ENCODE measurements around the gene LRRC73.

DNA sequence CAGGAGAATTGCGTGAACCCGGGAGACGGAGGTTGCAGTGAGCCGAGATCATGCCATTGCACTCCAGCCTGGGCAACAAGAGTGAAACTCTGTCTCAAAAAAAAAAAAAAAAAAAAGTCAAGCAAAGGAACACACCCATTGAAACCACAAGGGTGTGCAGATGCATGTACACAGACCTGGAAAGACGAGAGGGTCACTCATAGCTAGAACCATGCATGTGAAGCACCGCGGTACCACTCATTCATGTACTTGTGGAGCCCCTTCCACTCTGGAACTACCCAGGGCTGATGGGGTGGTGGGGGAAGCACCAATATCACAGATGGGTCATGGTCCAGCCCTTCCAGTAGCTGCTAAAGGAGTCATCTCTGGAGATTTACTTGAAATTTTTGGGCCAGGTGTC, 40.2 kb downstream of the LRRC73 start:
- TF ChIP-seq, protein P1, sequence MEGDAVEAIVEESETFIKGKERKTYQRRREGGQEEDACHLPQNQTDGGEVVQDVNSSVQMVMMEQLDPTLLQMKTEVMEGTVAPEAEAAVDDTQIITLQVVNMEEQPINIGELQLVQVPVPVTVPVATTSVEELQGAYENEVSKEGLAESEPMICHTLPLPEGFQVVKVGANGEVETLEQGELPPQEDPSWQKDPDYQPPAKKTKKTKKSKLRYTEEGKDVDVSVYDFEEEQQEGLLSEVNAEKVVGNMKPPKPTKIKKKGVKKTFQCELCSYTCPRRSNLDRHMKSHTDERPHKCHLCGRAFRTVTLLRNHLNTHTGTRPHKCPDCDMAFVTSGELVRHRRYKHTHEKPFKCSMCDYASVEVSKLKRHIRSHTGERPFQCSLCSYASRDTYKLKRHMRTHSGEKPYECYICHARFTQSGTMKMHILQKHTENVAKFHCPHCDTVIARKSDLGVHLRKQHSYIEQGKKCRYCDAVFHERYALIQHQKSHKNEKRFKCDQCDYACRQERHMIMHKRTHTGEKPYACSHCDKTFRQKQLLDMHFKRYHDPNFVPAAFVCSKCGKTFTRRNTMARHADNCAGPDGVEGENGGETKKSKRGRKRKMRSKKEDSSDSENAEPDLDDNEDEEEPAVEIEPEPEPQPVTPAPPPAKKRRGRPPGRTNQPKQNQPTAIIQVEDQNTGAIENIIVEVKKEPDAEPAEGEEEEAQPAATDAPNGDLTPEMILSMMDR (IDR thresholded peaks at IDR 0.05), result no peak
- TF ChIP-seq POLR2A (IDR thresholded peaks at IDR 0.05) (no peak), POLR2AphosphoS5 (IDR thresholded peaks at IDR 0.05) (no peak), EP300 (IDR thresholded peaks at IDR 0.05) (no peak)
